Measurements from ENCODE around the gene FAM168A.
A peak's percentile ranks its signal among the peaks of the same experiment; 100 is the strongest.
"Not testable (repeated sequence)": the region's sequence is repeated elsewhere in the genome, so short reads cannot be mapped to it uniquely, and the experiment has no call there.

FAM168A gene

GRCh38 chr11:73592640-73593039 lies 5.3 kb downstream of the FAM168A start:
- ATAC-seq = no peak

- no peak for ATAC-seq
Measured at GRCh38 chr11:73591743-73592142, 6.2 kb downstream of the FAM168A start.

GRCh38 chr11:73590991-73591390 lies 6.9 kb downstream of the FAM168A start:
- no peak for ATAC-seq

GRCh38 chr11:73586791-73587190 lies 11.1 kb downstream of the FAM168A start:
- no peak for ATAC-seq

- no peak for ATAC-seq
Measured at GRCh38 chr11:73585834-73586575, 11.9 kb downstream of the FAM168A start.

- ATAC-seq = no peak
Measured at GRCh38 chr11:73584831-73585230, 13.1 kb downstream of the FAM168A start.

- no peak for ATAC-seq
Measured at GRCh38 chr11:73582653-73583052, 15.3 kb downstream of the FAM168A start.

GRCh38 chr11:73580749-73581148 lies 17.2 kb downstream of the FAM168A start:
- ATAC-seq = not testable (repeated sequence)

- ATAC-seq = no peak
Measured at GRCh38 chr11:73579641-73580434, 18.1 kb downstream of the FAM168A start.

- peak; percentile 32 to 53 for ATAC-seq
Measured at GRCh38 chr11:73578592-73579185, 19.2 kb downstream of the FAM168A start.

- peak; percentile 41 to 79 for ATAC-seq
Measured at GRCh38 chr11:73577496-73577917, 20.4 kb downstream of the FAM168A start.

GRCh38 chr11:73576185-73576614 lies 21.7 kb downstream of the FAM168A start:
- ATAC-seq = no peak

- ATAC-seq = not testable (repeated sequence)
Measured at GRCh38 chr11:73571982-73572381, 25.9 kb downstream of the FAM168A start.

- no peak for ATAC-seq
Measured at GRCh38 chr11:73570415-73571114, 27.3 kb downstream of the FAM168A start.

GRCh38 chr11:73566977-73567755 lies 30.7 kb downstream of the FAM168A start:
- no peak for ATAC-seq

- no peak for ATAC-seq
Measured at GRCh38 chr11:73566422-73566821, 31.5 kb downstream of the FAM168A start.

- no peak for ATAC-seq
Measured at GRCh38 chr11:73565804-73566203, 32.1 kb downstream of the FAM168A start.

- ATAC-seq = no peak
Measured at GRCh38 chr11:73564903-73565302, 33.0 kb downstream of the FAM168A start.

GRCh38 chr11:73563539-73564200 lies 34.2 kb downstream of the FAM168A start:
- ATAC-seq = no peak

GRCh38 chr11:73559743-73560142 lies 38.2 kb downstream of the FAM168A start:
- ATAC-seq = no peak

GRCh38 chr11:73556966-73557365 lies 40.9 kb downstream of the FAM168A start:
- ATAC-seq = no peak

GRCh38 chr11:73555615-73556014 lies 42.3 kb downstream of the FAM168A start:
- no peak for ATAC-seq

Measured in activated CD4-positive, CD25-positive, alpha-beta regulatory T cell treated with anti-CD3 and anti-CD28 coated beads, Interleukin-2, amount 50 U/mL, for 24 hours (primary cell).